Measurements from ENCODE around the gene RASGEF1B.

The RASGEF1B gene

DNA sequence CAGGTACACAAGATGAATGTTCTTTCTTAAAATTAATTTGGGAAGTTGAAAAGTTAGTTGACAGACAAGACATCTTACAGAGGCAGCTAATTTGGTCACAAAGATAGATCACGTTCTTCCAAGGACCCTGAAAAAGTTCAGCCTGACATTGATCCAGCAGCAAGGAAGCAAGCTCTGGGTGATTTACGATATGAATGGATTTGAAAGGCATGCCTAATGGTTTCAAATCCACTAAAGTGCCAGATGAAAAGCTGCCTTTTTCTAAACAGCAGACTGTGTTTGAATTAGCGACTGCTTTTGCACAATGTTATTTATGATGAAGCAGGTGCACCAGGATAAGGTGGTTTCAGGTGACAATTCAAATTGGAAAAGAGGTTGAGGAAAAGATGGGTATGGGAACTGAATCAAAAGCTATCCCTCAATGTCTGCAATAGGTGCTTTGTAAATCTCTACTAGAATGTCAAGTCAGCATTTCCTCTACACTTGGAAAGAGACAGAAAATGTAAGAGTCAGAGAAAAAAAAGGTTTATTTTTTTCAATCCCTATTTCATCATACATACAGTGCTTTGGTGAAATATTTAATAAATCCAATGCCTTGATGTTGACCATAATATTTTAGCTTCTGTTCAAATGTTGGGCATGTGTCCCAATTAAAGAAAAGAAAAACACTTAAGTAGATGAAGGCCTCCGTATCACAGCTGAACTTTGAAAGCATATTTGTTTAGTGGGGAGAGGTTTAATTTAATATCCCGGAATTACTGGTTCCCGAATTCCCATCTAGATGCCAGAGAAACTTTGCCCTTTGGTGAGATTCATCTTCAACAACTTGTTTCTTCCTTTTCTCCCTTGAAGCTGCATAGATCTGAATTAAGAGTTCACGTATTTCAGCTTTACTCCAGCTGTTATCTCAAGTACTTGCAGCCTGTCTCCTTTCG lies 6.0 kb downstream of the RASGEF1B start:
- no peak for FAIRE-seq

GRCh38 chr4:81460834-81461233 lies 10.9 kb downstream of the RASGEF1B start:
- no peak for FAIRE-seq

- FAIRE-seq = no peak
Measured at GRCh38 chr4:81460191-81460701, 11.5 kb downstream of the RASGEF1B start.

- FAIRE-seq = no peak
Measured at GRCh38 chr4:81459228-81459627, 12.5 kb downstream of the RASGEF1B start.

DNA sequence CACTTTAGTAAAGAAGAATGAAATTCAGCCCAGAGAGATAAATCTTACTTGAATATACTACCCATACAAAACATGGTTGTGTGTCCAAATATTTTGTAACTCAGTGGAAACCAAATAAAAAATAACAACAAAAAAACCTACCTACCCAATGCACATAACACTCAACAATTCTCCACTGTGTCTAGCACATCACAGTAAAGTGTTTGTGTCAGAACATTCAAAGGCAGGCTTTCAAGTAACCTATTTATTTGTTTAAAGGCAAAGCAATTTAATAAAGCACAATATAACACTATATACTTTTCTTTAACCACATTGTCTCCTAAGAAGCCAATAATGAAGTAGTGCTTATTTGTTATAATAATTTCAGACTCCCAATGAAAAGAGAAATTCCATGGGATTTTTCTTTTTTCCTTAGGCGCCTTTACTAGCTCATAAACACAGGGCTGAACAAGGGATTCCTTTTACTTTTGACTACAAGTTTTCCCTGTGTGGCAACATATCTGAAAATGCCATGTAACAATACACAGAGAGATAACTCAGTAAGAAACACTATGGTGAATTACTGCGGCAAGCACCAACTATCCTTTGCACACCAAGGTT lies 13.7 kb downstream of the RASGEF1B start:
- FAIRE-seq = no peak

DNA sequence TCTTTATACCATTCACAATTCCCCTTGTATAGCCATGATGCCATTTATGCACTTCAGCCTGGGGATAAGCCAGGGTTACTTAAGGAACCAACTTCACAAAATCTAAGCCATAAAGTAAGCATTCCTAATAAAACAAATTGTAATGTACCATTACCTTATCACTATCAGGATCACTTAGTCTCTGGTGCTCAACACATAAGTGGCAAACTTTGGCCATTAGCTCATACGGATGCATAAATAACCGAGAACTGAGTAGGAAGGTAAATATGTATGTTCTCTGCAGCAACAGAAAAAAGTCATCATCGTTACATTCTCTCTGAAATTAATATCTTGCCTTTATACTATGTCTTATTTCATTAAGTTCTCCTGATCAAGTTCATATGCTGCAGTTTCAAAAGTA lies 14.4 kb downstream of the RASGEF1B start:
- no peak for FAIRE-seq

- FAIRE-seq = no peak
Measured at GRCh38 chr4:81455897-81456296, 15.8 kb downstream of the RASGEF1B start.

DNA sequence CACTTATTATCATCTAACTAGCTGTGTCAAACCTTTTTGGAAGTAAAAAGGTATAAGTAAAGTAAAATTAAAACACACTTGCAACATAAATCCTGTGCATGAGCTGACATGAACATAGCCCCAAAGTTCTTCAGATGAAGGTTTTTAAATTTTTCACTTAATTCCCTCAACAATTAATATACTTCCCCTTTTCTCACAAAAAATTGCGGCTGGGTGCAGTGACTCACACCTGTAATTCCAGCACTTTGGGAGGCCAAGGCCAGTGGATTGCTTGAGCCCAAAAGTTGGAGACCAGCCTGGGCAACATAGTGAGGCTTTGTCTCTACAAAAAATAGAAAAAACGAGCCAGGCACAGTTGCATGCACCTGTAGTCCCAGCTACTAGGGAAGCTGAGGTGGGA lies 16.8 kb downstream of the RASGEF1B start:
- no peak for FAIRE-seq

DNA sequence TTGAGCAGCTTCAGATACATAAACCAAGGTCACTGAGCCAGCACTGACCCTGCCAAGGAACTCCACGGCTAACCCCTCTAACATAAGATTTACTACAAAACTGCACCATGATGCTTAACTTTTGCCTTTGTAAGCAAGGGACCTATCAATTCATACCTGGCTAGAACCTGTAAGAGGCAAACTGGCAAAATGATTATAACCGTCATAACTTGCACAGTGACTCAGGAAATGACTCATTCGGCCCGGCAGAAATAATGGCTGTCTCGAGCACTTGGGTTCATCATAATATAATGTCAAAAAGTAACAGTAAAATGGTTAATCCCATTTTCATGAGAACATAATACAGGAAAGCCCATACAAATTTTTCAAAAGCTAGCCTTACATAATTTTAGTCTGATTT lies 17.2 kb downstream of the RASGEF1B start:
- no peak for FAIRE-seq

DNA sequence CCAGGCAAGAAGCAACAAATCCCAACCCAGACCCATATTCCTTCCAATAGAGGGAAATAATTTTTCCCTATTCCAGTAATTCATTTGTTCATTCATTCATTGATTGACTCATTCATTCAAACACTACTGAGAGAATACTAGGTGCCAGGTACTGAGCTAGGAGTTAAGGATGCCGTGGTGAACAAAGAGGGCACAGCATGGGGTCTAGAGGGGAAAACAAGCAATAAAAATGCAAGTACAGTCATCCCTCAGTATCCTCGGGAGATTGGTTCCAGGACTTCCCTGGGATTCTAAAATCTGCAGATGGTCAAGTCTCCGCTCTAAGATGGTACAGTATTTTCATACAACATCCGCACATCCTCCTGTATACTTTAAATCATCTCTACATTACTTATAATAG lies 18.7 kb downstream of the RASGEF1B start:
- FAIRE-seq = no peak

- FAIRE-seq = no peak
Measured at GRCh38 chr4:81452452-81453006, 19.2 kb downstream of the RASGEF1B start.

GRCh38 chr4:81449015-81449414 lies 22.7 kb downstream of the RASGEF1B start:
- no peak for FAIRE-seq

GRCh38 chr4:81447566-81448229 lies 24.0 kb downstream of the RASGEF1B start:
- FAIRE-seq = no peak

GRCh38 chr4:81446634-81447033 lies 25.1 kb downstream of the RASGEF1B start:
- no peak for FAIRE-seq

- no peak for FAIRE-seq
Measured at GRCh38 chr4:81445196-81445595, 26.5 kb downstream of the RASGEF1B start.

DNA sequence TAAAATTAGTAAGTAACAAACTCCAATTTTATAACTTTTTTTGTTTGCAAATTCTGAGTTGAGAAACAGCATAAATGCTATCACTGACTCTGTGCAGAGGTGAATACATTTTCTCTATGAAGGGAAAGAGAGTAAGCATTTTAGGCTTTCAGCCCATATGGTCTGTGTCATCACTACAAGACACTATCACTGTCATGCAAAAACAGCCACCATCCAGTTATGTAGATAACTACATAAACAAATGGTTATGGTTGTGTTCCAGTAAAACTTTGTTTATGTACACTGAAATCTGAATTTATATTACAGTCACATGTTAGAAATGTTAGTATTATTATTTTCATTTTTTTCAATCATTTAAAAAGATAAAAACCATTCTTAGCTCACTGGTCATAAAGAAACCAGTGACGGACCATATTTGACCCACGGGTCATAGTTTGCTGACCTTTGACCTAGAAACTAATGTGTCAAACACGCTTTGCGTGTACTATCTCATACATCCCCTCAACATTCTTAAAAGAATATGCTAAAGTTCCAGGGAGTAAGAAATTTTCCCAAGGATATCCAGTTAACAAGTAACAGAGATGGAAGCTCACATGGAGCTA lies 29.1 kb downstream of the RASGEF1B start:
- FAIRE-seq = no peak

GRCh38 chr4:81440949-81441348 lies 30.8 kb downstream of the RASGEF1B start:
- no peak for FAIRE-seq

DNA sequence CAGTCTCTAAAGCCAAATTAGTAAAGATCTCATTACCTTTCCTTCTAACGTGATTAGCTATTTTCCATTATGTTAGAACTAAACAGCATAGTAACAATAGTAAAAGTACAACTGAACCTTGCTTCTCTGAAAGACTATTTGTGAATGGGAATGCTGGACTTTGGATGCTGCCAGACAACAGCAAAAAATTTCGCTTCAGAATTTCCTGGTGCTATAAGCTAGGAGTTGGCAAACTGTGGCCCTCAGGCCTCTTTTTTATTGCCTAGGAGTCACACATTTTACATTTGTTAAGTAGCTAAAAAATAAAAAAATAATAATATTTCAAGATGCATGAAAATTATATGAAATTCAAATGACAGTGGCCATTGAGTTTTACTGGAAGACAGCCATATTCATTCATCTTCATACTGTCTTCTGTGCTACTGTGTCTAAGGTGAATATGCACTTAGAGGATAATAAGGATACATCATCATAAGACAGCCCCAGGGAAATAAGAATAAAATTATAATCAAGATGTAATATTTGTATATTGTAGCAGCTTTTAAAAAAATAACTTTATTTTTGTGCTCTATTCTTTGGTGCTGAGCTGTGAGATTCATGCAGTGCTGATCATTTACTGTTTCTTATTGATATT lies 34.6 kb downstream of the RASGEF1B start:
- no peak for FAIRE-seq

- no peak for FAIRE-seq
Measured at GRCh38 chr4:81436096-81436495, 35.6 kb downstream of the RASGEF1B start.

GRCh38 chr4:81432825-81433224 lies 38.9 kb downstream of the RASGEF1B start:
- FAIRE-seq = no peak

DNA sequence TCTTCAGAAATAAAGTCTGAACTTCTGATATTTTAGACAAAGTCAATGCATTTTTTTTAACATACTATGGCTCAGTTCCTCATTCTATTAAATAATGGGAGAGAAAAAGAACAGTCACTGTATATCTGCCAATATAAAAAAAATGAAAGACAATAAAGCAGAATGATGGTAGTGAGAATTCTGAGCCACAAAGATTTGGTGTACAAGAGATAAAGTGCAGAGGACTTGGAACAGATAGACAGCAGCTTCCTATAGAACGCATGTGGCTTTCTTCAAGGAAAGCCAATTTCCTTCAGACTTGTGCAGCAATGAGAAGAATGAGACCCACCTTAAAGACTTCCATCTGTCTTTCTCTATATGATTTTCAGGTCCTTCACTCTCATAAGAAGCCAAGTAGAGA lies 39.7 kb downstream of the RASGEF1B start:
- FAIRE-seq = no peak

- FAIRE-seq = no peak
Measured at GRCh38 chr4:81429607-81430006, 42.1 kb downstream of the RASGEF1B start.

Measured in TTC549 (cell line).